ENCODE results near the gene PDCD1LG2.

Gene PDCD1LG2

DNA sequence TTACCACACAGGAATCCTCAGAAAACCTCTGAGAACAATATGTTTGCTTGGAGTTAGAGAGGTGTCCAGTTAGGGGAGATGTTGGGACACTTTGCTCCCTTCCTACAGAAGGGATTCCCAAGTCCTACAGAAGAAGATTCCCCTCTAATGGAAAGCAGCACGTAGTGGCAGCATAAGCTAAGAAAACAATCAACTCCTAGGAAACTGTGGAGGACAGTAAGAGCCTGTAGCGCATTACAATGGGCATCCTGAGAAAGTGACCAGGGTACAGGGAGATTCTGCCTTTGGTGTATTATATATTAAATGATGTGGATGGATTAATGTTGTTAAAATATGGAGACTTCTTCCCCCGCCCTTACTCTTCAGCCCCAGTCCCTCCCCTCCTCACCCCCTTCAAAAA is 104.7 kb downstream of the PDCD1LG2 start:
- no peak for DNase-seq

- DNase-seq: peak; percentile 90
Observed at GRCh38 chr9:5617749-5618148, 107.4 kb downstream of the PDCD1LG2 start.

- no peak for DNase-seq
Observed at GRCh38 chr9:5620494-5620893, 110.2 kb downstream of the PDCD1LG2 start.

Measured in inflammatory macrophage treated with lipopolysaccharide for 4 hours (primary cell).